ENCODE data around the gene GMCL2.

Gene GMCL2

GRCh38 chr5:178193251-178193809 lies 6.2 kb upstream of the GMCL2 start:
- TF ChIP-seq CTCF (IDR thresholded peaks at IDR 0.05; ENCODE audit: extremely low read depth, missing control alignments): no peak
- no peak for DNase-seq (ENCODE audit: low spot score)

GRCh38 chr5:178192787-178193186 lies 5.6 kb upstream of the GMCL2 start:
- no peak for DNase-seq (ENCODE audit: low spot score)
- TF ChIP-seq CTCF (IDR thresholded peaks at IDR 0.05; ENCODE audit: extremely low read depth, missing control alignments): no peak

- no peak for TF ChIP-seq CTCF (IDR thresholded peaks at IDR 0.05; ENCODE audit: extremely low read depth, missing control alignments)
- no peak for DNase-seq (ENCODE audit: low spot score)
These were observed 5.1 kb upstream of the GMCL2 start for GRCh38 chr5:178192244-178192643.

- DNase-seq (ENCODE audit: low spot score): no peak
- TF ChIP-seq CTCF (IDR thresholded peaks at IDR 0.05; ENCODE audit: extremely low read depth, missing control alignments): no peak
These were observed 4.5 kb upstream of the GMCL2 start for GRCh38 chr5:178191661-178192060.

- DNase-seq (ENCODE audit: low spot score): no peak
- TF ChIP-seq CTCF (IDR thresholded peaks at IDR 0.05; ENCODE audit: extremely low read depth, missing control alignments): no peak
These were observed 2.3 kb upstream of the GMCL2 start for GRCh38 chr5:178189433-178189832.

GRCh38 chr5:178186427-178186826 lies 744 bp downstream of the GMCL2 start:
- no peak for DNase-seq (ENCODE audit: low spot score)
- no peak for TF ChIP-seq CTCF (IDR thresholded peaks at IDR 0.05; ENCODE audit: extremely low read depth, missing control alignments)

- no peak for DNase-seq (ENCODE audit: low spot score)
- TF ChIP-seq CTCF (IDR thresholded peaks at IDR 0.05; ENCODE audit: extremely low read depth, missing control alignments): no peak
These were observed 4.9 kb downstream of the GMCL2 start for GRCh38 chr5:178182158-178182876.

All from GM20000 (cell line).